GM13976 (cell line): ENCODE measurements around the gene BLOC1S3.

Experiments
- DNase-seq: peaks from one replicate; pipeline ENCODE4 v3.0.0; 2012; ENCODE audit warnings: low spot score
- CTCF ChIP-seq: IDR thresholded peaks from 2 replicates; pipeline ENCODE4 v1.5.1; 2012; ENCODE audit warnings: borderline replicate concordance, mild to moderate bottlenecking; ENCODE audit not compliant: insufficient read depth; ENCODE audit errors: extremely low read depth, missing control alignments, control extremely low read depth
- in situ Hi-C: fragments of 300-500 bp; cut with MboI; formaldehyde crosslinking; loops from one replicate; pipeline ENCODE4 v1.12.0; 2022; ENCODE audit warnings: low sequenced_read_pairs, mixed read lengths, inconsistent platforms; ENCODE audit not compliant: unreplicated experiment

The BLOC1S3 gene

GRCh38 chr19:45168767-45169351 lies 9.7 kb upstream of the BLOC1S3 start:
- in situ Hi-C loops = no loop called here
- no peak for TF ChIP-seq CTCF
- no peak for DNase-seq

GRCh38 chr19:45169602-45170001 lies 9.0 kb upstream of the BLOC1S3 start:
- DNase-seq = no peak

GRCh38 chr19:45170146-45171106 lies 8.2 kb upstream of the BLOC1S3 start:
- no peak for TF ChIP-seq CTCF
- in situ Hi-C loops = no loop called here
- no peak for DNase-seq

More at GRCh38 chr19:45169602-45170001, 9.0 kb upstream of the BLOC1S3 start:
- in situ Hi-C loops = no loop called here
- TF ChIP-seq CTCF = no peak

GRCh38 chr19:45171211-45171623 lies 7.4 kb upstream of the BLOC1S3 start:
- in situ Hi-C loops = no loop called here
- no peak for TF ChIP-seq CTCF
- no peak for DNase-seq

GRCh38 chr19:45172173-45172572 lies 6.4 kb upstream of the BLOC1S3 start:
- in situ Hi-C loops = no loop called here
- no peak for DNase-seq
- TF ChIP-seq CTCF = no peak

- in situ Hi-C loops = no loop called here
- no peak for TF ChIP-seq CTCF
- DNase-seq = no peak
Observed at GRCh38 chr19:45172611-45173208, 5.9 kb upstream of the BLOC1S3 start.
